HCT116 (cell line): ENCODE data around the gene ACHE. TPM values are rescaled to one million over a fixed set of nuclear protein-coding genes. Genes with fewer than 3 reads are reported as not detected.

ENCODE experiments used
- ATAC-seq: fragments of 200-7000 bp; cut with Tn5 transposase; 2 replicates; pipeline ENCODE4 v1.9.1; 2020; ENCODE audit warnings: mild to moderate bottlenecking, moderate library complexity
- BruUV-seq: library from RNA; stranded (reverse); fragments of 400-500 nt; replicated peaks from 2 replicates; lab custom pipeline; 2021; lab: Mats Ljungman, UMichigan
- CTCF ChIA-PET: fragments of 300-600 bp; sonication (Branson Sonifier 250); formaldehyde crosslinking; loops from one replicate; lab custom pipeline; 2021; ENCODE audit warnings: antibody characterized with exemption; lab: Charles Lee
- POLR2A ChIA-PET: fragments of 300-600, 350-600 bp; sonication (Branson Sonifier 250); formaldehyde crosslinking; loops from one replicate; lab custom pipeline; 2021; ENCODE audit warnings: antibody characterized with exemption; lab: Charles Lee
- RAD21 ChIA-PET, 2 experiments: fragments of 300-600 bp; sonication (Branson Sonifier 250); formaldehyde crosslinking; loops; one replicate each; lab custom pipeline; 2023; ENCODE audit warnings: low total read pairs in 2 of 2; ENCODE audit not compliant: uncharacterized antibody in 2 of 2, unreplicated experiment in 2 of 2, low non-redundant PET in 1 of 2; lab: Charles Lee
- DNase-seq: peaks from one replicate; pipeline ENCODE4 v3.0.0-alpha.2; 2010; ENCODE audit warnings: low read depth, low spot score
- H2AFZ ChIP-seq: fragments of 200-600 bp; shearing (Covaris generic), sonication (generic); 2 replicates; pipeline ENCODE4 v1.6.1; 2017; ENCODE audit warnings: low read depth, mixed run types, mixed read lengths, antibody characterized with exemption, low read length; ENCODE audit not compliant: poor library complexity, severe bottlenecking
- H3K27ac ChIP-seq: 2 replicates; pipeline ENCODE4 v1.5.1; 2012; ENCODE audit warnings: low read depth, low read length
- H3K27me3 ChIP-seq: fragments of 200-600 bp; sonication (generic); 2 replicates; pipeline ENCODE4 v1.6.1; 2016; ENCODE audit warnings: mixed run types, low read length, mixed read lengths; ENCODE audit not compliant: insufficient read depth
- H3K36me3 ChIP-seq, 2 experiments: fragments of 200-500 bp in 1 of 2; fragments of 200-600 bp in 1 of 2; sonication (Bioruptor generic) in 1 of 2; sonication (generic) in 1 of 2; 2 replicates each; pipeline versions ENCODE4 v1.5.1 to v1.6.1; 2014 to 2016; ENCODE audit warnings: low read length in 2 of 2, inconsistent platforms in 1 of 2, mixed read lengths in 1 of 2, mixed run types in 1 of 2; ENCODE audit not compliant: insufficient read depth in 2 of 2, control insufficient read depth in 1 of 2
- H3K4me1 ChIP-seq, 2 experiments: fragments of 200-600 bp in 1 of 2; sonication (generic) in 1 of 2; 2 replicates each; pipeline versions ENCODE4 v1.5.1 to v1.6.1; 2012 to 2017; ENCODE audit warnings: low read length in 2 of 2, inconsistent platforms in 1 of 2, mild to moderate bottlenecking in 1 of 2, mixed read lengths in 1 of 2, mixed run types in 1 of 2, moderate library complexity in 1 of 2; ENCODE audit not compliant: insufficient read depth in 2 of 2, control insufficient read depth in 1 of 2
- H3K4me2 ChIP-seq: fragments of 200-600 bp; sonication (generic); 2 replicates; pipeline ENCODE4 v1.6.1; 2017; ENCODE audit warnings: mixed run types, low read length, mixed read lengths
- H3K4me3 ChIP-seq, 2 experiments: fragments of 200-600 bp in 1 of 2; sonication (generic) in 1 of 2; replicated peaks in 1 of 2; 2 replicates each; pipeline ENCODE4 v1.5.1; 2011 to 2016; ENCODE audit warnings: low read length in 2 of 2, control low read depth in 1 of 2, low read depth in 1 of 2, mild to moderate bottlenecking in 1 of 2, mixed read lengths in 1 of 2, mixed run types in 1 of 2
- H3K79me2 ChIP-seq: fragments of 200-600 bp; sonication (generic); 2 replicates; pipeline ENCODE4 v1.6.1; 2017; ENCODE audit warnings: mild to moderate bottlenecking, mixed run types, low read length, moderate library complexity, mixed read lengths; ENCODE audit not compliant: insufficient read depth
- H3K9ac ChIP-seq: fragments of 200-600 bp; sonication (generic); 2 replicates; pipeline ENCODE4 v1.6.1; 2016; ENCODE audit warnings: low read length, mixed read lengths
- H3K9me2 ChIP-seq: fragments of 200-600 bp; sonication (generic), shearing (Covaris generic); 2 replicates; pipeline ENCODE4 v1.6.1; 2017; ENCODE audit warnings: mixed run types, mild to moderate bottlenecking, moderate library complexity; ENCODE audit not compliant: insufficient read depth
- H3K9me3 ChIP-seq, 2 experiments: fragments of 200-500 bp in 1 of 2; fragments of 200-600 bp in 1 of 2; sonication (Bioruptor generic) in 1 of 2; sonication (generic) in 1 of 2; 2 replicates each; pipeline ENCODE4 v1.6.1; 2014 to 2017; ENCODE audit warnings: low read length in 2 of 2, mixed read lengths in 2 of 2, inconsistent platforms in 1 of 2, low read depth in 1 of 2, mild to moderate bottlenecking in 1 of 2, mixed run types in 1 of 2, moderate library complexity in 1 of 2; ENCODE audit not compliant: control insufficient read depth in 1 of 2, insufficient read depth in 1 of 2
- H4K20me1 ChIP-seq: fragments of 200-600 bp; sonication (generic), shearing (Covaris generic); 2 replicates; pipeline ENCODE4 v1.6.1; 2017; ENCODE audit warnings: mixed run types, mild to moderate bottlenecking, moderate library complexity; ENCODE audit not compliant: insufficient read depth
- CBX3 ChIP-seq: IDR thresholded peaks from 2 replicates; pipeline ENCODE4 v1.6.1; 2012; ENCODE audit warnings: low read depth
- EGR1 ChIP-seq: IDR thresholded peaks from 2 replicates; pipeline ENCODE4 v1.6.1; 2012; ENCODE audit warnings: low read depth
- EZH2 ChIP-seq: fragments of 200-600 bp; sonication (generic); IDR thresholded peaks from 2 replicates; pipeline ENCODE4 v1.6.1; 2017; ENCODE audit warnings: antibody characterized with exemption, mixed run types
- FOSL1 ChIP-seq: IDR thresholded peaks from 2 replicates; pipeline ENCODE4 v1.6.1; 2012; ENCODE audit warnings: low read depth
- JUND ChIP-seq: IDR thresholded peaks from 2 replicates; pipeline ENCODE4 v1.6.1; 2012
- SRF ChIP-seq: IDR thresholded peaks from 2 replicates; pipeline ENCODE4 v1.6.1; 2012; ENCODE audit warnings: low read depth
- intact Hi-C: fragments of 100-400 bp; cut with micrococcal nuclease; formaldehyde crosslinking; loops from 2 replicates; pipeline ENCODE4 v1.10.0; 2022
- total RNA-seq: library from RNA; stranded (reverse); gene quantifications from one replicate; pipeline ENCODE4 v1.2.1, GENCODE V29; 2021; ENCODE audit not compliant: unreplicated experiment
- TF ChIP-seq, protein P1 (sequence below), 3 experiments: fragments of 200-600 bp in 1 of 3; sonication (generic) in 1 of 3; IDR thresholded peaks in 2 of 3; conservative IDR thresholded peaks in 1 of 3; 2 replicates each; pipeline ENCODE4 v1.5.1; 2012 to 2017; ENCODE audit warnings: low read depth in 2 of 3, low read length in 2 of 3, antibody characterized with exemption in 1 of 3, borderline replicate concordance in 1 of 3, control low read depth in 1 of 3, mild to moderate bottlenecking in 1 of 3, mixed read lengths in 1 of 3, mixed run types in 1 of 3, moderate library complexity in 1 of 3; ENCODE audit not compliant: insufficient read depth in 1 of 3

The ACHE gene
- total RNA-seq, 1 experiment from 2014 or later = 1.8 TPM

DNA sequence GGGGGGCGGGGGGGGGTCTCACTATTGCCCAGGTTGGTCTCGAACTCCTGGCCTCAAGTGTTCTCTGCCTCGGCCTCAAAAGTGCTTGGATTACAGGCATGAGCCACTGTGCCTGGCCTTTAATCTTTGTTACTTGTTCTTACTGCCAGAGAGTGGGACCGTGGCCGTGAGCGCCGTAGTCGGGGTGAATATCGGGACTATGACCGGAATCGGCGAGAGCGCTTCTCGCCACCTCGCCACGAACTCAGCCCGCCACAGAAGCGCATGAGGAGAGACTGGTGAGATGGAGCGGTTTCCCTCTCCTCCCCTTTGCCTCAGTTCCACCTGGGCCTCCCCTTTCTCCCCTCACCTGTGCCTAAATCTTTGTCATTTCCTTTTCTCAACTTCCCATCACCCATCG is 14.6 kb downstream of the ACHE start (continued):
- TF ChIP-seq CBX3 = no peak
- TF ChIP-seq, protein P1, sequence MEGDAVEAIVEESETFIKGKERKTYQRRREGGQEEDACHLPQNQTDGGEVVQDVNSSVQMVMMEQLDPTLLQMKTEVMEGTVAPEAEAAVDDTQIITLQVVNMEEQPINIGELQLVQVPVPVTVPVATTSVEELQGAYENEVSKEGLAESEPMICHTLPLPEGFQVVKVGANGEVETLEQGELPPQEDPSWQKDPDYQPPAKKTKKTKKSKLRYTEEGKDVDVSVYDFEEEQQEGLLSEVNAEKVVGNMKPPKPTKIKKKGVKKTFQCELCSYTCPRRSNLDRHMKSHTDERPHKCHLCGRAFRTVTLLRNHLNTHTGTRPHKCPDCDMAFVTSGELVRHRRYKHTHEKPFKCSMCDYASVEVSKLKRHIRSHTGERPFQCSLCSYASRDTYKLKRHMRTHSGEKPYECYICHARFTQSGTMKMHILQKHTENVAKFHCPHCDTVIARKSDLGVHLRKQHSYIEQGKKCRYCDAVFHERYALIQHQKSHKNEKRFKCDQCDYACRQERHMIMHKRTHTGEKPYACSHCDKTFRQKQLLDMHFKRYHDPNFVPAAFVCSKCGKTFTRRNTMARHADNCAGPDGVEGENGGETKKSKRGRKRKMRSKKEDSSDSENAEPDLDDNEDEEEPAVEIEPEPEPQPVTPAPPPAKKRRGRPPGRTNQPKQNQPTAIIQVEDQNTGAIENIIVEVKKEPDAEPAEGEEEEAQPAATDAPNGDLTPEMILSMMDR (IDR thresholded peaks at IDR 0.05 in 2 of 3, conservative IDR thresholded peaks at IDR 0.05 in 1 of 3; ENCODE audit: borderline replicate concordance in 1 of 3, insufficient read depth in 1 of 3, low read depth in 2 of 3, low read length in 2 of 3) = no peak

DNA sequence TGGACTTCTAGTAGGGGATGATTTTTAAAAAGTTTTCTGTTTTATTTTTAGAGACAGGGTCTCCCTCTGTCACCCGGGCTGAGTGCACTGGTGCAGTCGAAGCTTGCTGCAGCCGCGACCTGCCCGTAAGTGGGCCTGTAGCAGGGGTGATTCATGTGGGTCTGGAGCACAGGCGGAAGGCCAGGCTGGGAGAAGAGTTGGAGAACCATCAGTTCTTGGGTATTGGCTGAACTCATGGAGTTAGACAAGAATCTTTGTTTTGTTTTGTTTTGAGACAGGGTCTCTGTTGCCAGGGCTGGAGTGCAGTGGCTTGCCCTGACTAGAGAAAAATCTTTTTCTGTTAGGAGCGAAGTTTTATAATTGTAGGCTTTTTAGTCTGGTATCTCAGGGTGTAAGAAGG is 15.0 kb downstream of the ACHE start:
- BruUV-seq = no TSS peak
- Histone ChIP-seq H2AFZ (no peak overlapping the region), H3K27ac (no peak overlapping the region), H3K4me3 (no peak overlapping the region), H3K4me2 (no peak overlapping the region), H3K79me2 (peaks cover 97% of the 10 kb centered on the region), H3K27me3 (no peaks in the 10 kb centered on the region), H4K20me1 (peaks cover 15% of the 10 kb centered on the region; the same call in 1 of the 2 replicates), H3K36me3 (peaks cover 50 to 85% of the 10 kb centered on the region in 2 experiments), H3K4me1 (peaks cover 9 to 12% of the 10 kb centered on the region in 2 experiments), H3K9me3 (no peaks in the 10 kb centered on the region), H3K9ac (no peak overlapping the region), H3K9me2 (no peaks in the 10 kb centered on the region)
- intact Hi-C loops = no loop called here
- no peak for TF ChIP-seq EGR1
- no peak for TF ChIP-seq FOSL1
- ChIA-PET CTCF (no interaction called here), POLR2A (no interaction called here), RAD21 (no interaction called here)
- ATAC-seq = no peak
- DNase-seq = no peak

DNA sequence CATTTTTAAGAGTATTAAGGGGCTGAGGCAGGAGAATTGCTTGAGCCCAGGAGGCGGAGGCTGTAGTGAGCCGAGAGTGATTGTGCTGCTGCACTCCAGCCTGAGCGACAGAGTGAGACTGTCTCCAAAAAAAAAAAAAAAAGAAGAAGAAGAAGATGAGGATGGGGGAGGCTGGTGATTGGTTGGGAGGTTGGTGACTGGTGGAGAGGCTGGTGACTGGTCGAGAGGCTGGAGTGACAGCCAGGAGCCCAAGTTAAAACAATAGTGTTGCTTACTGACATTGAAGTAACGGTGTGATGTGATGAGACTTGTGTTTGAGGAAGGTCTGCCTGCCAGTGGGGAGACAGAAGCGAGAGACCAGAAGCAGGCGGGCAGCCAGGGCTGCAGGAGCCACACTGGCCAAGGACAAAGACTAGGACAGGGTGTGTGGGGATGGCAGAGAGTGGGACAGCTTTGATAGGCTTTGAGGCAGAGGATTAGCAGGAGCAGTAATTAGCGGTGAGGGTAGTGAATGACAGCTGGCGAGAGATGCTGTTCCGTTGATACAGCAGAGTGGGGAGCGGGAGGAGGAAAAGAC is 15.9 kb downstream of the ACHE start:
- Histone ChIP-seq H3K36me3 (peaks cover 41 to 79% of the 10 kb centered on the region in 2 experiments), H3K9ac (no peak overlapping the region), H3K9me2 (no peaks in the 10 kb centered on the region), H3K79me2 (peaks cover 97% of the 10 kb centered on the region), H2AFZ (no peak overlapping the region), H3K4me2 (no peak overlapping the region), H3K4me1 (peaks cover 9 to 12% of the 10 kb centered on the region in 2 experiments), H3K27ac (no peak overlapping the region), H3K9me3 (no peaks in the 10 kb centered on the region), H3K4me3 (no peak overlapping the region), H3K27me3 (no peaks in the 10 kb centered on the region), H4K20me1 (peaks cover 15% of the 10 kb centered on the region; the same call in 1 of the 2 replicates)
- intact Hi-C loops = no loop called here
- no peak for DNase-seq
- ChIA-PET CTCF (no interaction called here), RAD21 (no interaction called here), POLR2A (no interaction called here)
- no peak for TF ChIP-seq SRF
- no peak for TF ChIP-seq JUND
- no peak for TF ChIP-seq EZH2
- no TSS peak for BruUV-seq
- no peak for ATAC-seq
